CD4-positive, alpha-beta T cell treated with Interleukin-6 at 100 ng/mL for 8 hours (primary cell): ENCODE data around the gene C10orf143.
"Not testable (repeated sequence)": the region's sequence is repeated elsewhere in the genome, so short reads cannot be mapped to it uniquely, and the experiment has no call there.

Source experiments
- DNase-seq: peaks from one replicate; pipeline ENCODE4 v3.0.0-alpha.2; 2020; ENCODE audit warnings: mixed read lengths, low spot score

C10orf143 gene

DNA sequence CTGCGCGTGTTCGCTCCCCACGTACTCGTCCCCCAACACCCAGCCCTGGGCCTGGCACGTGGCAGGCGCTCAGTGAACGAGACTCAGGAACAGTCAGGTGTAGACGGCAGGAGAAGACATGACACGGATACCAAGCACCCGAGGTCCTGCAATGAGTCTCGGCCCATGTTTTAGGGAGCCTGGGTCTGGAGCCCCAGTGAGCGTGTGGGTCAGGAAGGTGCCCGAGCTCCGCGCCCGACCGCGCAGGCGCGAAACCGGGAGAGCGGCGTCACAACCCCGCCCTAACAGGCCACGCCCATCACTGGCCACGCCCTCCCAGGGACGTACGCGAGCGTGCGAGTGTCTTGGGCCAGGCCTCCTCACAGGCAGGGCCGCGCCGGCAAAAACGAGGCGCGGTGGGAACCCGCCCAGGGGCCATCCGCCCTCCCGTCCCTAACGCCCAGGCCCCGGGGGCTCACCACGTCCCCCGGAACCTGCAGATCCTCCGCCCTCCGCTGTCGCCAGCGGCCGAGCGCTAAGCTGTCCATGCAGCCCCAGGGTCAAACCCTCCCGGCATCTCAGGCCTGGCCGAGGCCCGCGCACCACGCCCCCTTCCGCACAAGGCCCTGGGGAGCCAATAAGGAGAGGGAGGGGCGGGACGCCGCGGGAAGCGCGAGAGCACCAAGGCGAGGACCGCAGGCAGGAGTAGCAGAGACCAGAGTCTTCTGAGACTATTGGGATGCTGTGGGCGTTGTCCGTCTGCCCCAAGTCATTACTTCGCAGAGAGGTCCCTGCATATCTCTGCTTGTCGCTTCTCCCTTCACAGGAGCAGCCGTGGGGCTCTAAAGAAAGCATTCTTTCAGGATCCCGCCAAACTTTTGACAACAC is at the start of gene C10orf143:
Gene C10orf143, minus strand, starts transcription at position 585 of the 867 bp plus-strand sequence. Its CDS starts 58 bp downstream, at position 527.
- DNase-seq: peak; percentile 97

GRCh38 chr10:130159192-130159794 is 48.7 kb upstream of the C10orf143 start:
- DNase-seq: no peak

GRCh38 chr10:130146042-130146441 is 35.4 kb upstream of the C10orf143 start:
- DNase-seq: no peak

DNA sequence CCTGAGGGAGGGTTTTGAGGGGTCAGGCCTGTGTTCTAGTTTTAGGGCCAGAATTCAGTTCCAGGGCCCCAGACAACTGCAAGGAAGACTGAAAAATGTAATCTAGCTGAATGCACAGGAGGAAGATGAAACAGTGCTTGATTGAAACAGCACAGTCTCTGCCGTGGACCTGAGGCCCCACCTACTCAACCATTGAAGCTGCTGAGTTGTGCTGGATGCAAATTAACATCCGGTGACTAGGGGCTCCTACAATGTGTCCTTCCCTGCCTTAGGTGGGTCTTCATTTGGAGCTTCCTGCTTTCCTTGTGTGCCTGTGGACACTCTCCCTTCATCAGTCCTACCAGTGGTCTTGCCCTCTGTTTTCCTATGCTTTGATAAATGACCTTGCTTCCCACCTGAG is 31.2 kb upstream of the C10orf143 start:
- DNase-seq: no peak

DNA sequence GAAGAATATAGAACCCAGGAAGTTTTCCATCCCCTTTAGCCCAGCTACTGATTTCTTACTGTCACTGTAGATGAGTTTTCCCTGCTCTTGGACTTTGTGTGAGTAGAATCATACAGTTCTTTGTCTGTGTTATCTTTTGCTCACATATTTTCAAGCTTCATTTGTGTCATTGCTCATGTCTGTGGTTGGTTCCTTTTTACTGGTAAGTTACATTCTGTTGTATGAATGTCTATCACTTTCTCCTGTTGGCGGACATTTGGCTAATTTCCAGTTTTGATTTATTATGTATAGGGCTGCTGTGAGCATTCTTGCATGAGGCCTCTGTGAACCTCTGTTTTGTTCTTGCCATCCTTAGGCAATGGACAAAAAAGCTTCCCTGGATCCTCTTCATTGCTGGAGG is 30.8 kb upstream of the C10orf143 start:
- DNase-seq: no peak

GRCh38 chr10:130141038-130141437 is 30.4 kb upstream of the C10orf143 start:
- DNase-seq: no peak

DNA sequence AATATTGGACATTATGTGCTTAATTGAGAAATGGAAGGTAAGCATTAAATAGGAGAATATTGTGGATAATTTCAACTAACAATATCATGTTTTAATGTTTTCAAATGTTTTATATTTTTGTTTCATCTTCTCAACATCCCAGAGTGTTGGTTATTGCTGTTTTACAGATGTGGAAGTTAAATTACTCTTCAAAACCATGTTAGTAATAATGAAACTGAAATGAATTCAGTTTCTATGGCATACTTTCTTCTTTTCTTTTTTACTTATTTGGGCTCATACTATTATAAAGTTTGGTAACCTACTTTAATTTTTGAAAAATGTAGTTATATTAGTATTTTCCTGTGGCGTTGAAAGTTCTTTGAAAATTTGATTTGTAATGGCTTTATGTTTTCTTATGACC is 29.8 kb upstream of the C10orf143 start:
- no peak for DNase-seq

DNA sequence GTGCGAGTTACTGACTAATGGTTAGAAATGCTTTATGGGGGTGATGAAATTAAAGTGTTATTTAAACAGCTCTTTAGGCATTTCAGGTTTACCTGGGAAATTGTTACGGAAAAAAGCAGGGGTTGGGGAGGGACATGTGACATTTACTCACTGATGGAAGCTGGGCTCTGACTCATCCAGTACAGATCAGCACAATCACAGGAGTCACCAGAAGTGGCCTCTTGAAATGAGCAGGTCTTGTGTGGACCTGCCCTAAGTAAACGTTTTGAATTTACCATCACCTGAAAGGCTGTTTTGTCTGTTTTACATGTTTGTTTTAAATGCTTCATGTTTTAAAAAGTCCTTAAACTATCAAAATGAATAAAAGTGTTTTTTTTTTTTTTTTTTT is 27.8 kb upstream of the C10orf143 start:
- DNase-seq: no peak

- DNase-seq: no peak
These were observed 27.2 kb upstream of the C10orf143 start for GRCh38 chr10:130137659-130138478.

GRCh38 chr10:130137090-130137448 is 26.4 kb upstream of the C10orf143 start:
- DNase-seq: no peak

GRCh38 chr10:130136226-130137089 is 25.8 kb upstream of the C10orf143 start, which contains the start of gene GLRX3:
Gene GLRX3 (plus strand): TSS chr10:130136391. CDS start chr10:130136421, 30 bp downstream.
- DNase-seq: peak; percentile 81

- no peak for DNase-seq
These were observed 25.1 kb upstream of the C10orf143 start for GRCh38 chr10:130135676-130136225.

DNA sequence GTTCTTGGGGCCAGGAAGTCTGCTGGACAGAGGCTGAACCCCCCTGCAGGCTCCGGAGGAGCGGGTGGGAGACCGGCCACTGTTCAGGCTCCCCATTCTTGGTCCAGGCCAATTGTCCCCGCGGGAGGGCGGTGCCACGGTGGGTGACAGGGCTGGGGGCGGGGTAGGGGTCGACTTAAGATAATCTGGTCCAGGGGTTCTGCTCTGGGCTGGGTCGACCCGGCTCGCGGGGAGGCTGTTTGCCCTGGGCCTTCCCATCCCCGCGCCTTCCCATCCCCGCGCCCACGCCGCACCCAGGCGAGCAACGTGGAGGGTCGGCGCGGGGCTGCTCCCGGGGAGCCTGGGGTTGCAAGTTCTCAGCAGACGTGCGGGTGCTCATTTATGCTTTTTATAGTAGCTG is 18.3 kb upstream of the C10orf143 start:
- DNase-seq: no peak

DNA sequence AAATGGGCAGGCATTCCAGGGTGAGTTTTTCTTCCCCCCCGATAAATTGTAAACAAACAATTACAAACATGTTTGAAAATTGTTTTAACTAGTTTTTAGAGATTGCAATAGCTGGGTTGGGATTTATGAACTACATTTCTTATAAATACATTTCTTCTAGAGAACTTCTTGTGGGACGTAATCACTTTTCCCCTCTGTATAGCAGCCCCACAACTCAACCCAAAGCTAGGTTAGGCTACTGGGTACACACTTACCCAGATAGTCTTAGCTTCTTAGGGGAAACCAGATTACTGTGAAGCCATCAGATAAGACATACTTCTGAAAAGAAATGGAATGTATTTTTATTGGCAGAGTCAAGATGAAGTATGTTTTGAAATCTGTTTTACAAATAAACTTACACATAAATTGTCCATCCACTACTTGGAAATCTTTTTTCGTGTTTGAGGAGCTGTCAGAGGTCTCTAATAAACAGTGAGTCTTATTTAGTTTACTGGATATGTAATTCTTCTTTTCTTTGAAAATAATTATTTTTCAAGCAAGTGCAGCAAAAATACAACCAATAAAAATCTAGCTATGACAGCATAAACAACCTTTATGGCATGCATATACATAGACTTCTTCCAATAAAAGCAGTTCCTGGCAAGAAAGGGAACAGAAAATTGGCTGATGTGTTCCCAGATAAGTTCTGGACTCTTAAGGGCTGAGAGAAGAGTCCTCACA is 17.6 kb upstream of the C10orf143 start:
- no peak for DNase-seq

GRCh38 chr10:130127364-130128061 is 16.9 kb upstream of the C10orf143 start:
- peak; percentile 61 for DNase-seq

GRCh38 chr10:130121486-130122079 is 11.0 kb upstream of the C10orf143 start:
- no peak for DNase-seq

GRCh38 chr10:130117535-130117934 is 6.9 kb upstream of the C10orf143 start:
- not testable (repeated sequence) for DNase-seq

- DNase-seq: not testable (repeated sequence)
These were observed 6.3 kb upstream of the C10orf143 start for GRCh38 chr10:130116942-130117341.

GRCh38 chr10:130112821-130113220 is 2.2 kb upstream of the C10orf143 start:
- no peak for DNase-seq

DNA sequence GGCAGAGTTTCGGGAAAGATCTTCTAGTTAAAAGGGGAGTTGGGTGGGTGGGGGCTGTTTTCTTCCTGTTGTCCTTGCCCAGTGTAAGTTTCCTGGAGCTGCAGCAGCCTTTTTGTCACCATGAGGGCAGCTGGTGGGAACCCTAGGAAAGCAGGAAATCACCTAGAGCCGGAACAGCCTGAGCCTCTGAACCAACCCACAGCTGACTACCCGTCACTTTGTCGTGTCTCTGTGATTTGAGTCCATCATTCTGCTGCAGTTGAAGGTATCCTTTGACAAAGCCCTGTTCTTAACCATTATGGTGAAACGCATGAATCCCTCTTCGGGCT is 1.2 kb upstream of the C10orf143 start:
- DNase-seq: no peak
